NCI-H510A (cell line): ENCODE data around the gene PHKB.
A peak's percentile ranks its signal among the peaks of the same experiment; 100 is the strongest.

Experiments used
- DNase-seq: peaks from one replicate; lab custom pipeline; 2025; lab: John Stamatoyannopoulos, UW

PHKB gene

GRCh38 chr16:47731252-47731651 is 270.1 kb downstream of the PHKB start:
- DNase-seq: no peak

DNA sequence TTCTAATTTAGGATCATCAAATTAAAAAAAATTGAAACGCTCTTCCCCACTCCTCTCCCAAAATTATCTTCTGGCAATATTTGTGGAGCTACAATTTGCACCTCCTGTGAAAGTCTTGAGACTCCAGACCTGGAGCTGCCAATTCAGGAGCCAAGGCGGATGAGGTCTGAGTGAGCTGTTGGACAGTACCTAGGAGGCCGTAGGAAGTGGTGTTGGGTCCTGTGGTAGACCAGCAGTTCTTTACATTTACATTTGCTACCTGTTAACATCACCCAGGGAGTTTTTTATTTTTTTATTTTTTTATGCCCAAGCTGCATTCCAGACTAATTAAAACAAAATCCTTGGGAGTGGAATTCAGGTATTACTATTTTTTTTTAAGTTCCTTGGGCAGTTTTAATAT is 271.0 kb downstream of the PHKB start:
- DNase-seq: no peak

DNA sequence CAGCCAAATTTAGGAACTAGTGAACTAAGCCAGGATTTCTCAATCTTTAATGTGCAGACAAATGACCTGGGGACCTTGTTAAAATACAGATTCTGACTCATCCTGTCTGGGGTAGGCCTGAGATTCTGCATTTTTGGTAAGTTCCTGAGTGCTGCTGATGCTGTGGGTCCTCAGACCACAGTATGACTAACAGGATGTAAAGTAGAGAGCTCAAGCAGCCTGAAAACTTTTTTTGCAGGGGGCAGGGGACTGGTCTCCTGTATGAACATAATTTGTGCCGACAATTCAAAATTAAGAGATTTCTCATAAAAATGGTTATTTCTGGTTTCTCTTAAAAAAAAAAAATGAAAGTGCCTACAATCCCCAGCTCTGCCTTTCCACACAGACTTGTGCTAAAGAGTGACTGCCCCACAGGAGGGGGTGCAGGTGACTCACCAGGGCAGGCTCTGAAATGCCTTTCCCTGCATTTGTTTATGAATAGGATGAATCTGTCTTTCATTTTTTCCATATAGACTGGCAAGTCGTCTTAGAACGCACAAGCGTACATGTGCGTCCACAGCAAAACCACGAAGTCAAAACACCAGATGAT is 271.5 kb downstream of the PHKB start:
- no peak for DNase-seq

- DNase-seq: no peak
These were observed 273.1 kb downstream of the PHKB start for GRCh38 chr16:47734081-47734857.

- peak; percentile 38 for DNase-seq
These were observed 274.0 kb downstream of the PHKB start for GRCh38 chr16:47734987-47735594.

GRCh38 chr16:47750371-47750770 is 289.2 kb downstream of the PHKB start:
- no peak for DNase-seq
